EL (cell line): ENCODE results near the gene FAM13A.
"Not testable (repeated sequence)": the region's sequence is repeated elsewhere in the genome, so short reads cannot be mapped to it uniquely, and the experiment has no call there.

ENCODE experiments used
- DNase-seq: peaks from one replicate; pipeline ENCODE4 v3.0.0-alpha.2; 2016

Gene FAM13A

GRCh38 chr4:88955580-88956380, 101.2 kb downstream of the FAM13A start:
- no peak for DNase-seq

- DNase-seq, result no peak
These were observed 103.6 kb downstream of the FAM13A start for GRCh38 chr4:88953400-88953799.

- DNase-seq, result no peak
These were observed 104.9 kb downstream of the FAM13A start for GRCh38 chr4:88952081-88952480.

DNA sequence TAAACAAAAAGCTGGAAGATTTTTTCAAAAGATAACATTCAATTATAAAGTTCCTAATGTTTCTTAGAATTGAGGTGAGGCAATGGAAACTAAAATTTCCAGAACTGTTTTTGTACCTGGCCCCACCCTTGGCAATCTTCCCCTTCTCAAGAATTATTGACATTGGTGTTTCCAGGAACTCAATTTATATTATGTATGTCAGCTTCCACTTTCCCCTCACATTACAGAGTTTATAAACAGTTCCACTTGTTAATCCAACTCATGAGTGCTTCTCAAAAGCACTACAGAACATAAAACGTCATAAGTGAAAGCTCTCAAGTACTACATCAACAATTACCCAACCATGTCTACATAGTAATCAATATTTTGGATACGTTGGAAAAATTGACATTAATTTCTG, 107.4 kb downstream of the FAM13A start:
- no peak for DNase-seq

- DNase-seq, result no peak
These were observed 116.5 kb downstream of the FAM13A start for GRCh38 chr4:88940506-88940905.

- peak; percentile 31 for DNase-seq
These were observed 117.3 kb downstream of the FAM13A start for GRCh38 chr4:88939697-88940096.

DNA sequence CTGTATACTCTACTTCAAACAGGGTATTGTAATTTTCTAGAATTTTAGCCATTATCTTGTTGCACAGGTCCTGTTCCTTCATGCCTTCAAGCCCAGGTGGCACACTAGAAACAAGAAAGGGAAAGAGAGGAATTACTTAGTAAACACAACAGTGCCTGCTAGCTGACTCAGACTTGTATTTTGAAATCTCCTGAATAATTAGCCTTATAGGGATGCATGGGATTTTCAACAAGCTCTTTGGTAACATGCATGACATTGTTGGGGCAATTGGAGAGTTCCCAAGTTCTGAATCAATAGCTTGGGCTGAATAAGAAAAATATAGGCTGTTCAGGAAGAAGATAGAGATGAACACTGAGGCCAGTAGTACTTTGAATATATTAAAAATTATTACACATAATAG, 118.8 kb downstream of the FAM13A start:
- DNase-seq, result peak; percentile 87

DNA sequence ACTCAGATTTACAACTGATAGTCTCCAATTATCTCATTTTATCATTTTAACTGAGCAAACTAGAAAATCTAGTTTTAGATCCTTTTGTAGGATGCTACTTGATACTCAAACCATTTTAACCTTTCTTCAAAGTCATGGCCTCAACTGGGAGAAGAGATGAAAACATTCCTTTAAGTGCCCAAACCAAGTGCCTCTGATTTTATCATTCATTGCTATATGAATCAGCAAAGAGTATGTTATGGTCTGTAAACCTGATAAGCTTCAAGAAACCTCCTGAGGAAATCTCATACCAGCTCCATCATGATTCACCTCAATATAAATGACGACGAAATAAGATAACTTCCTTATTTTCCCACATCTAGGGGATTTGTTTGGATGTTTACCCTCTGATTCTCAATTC, 119.9 kb downstream of the FAM13A start:
- peak; percentile 46 for DNase-seq

DNA sequence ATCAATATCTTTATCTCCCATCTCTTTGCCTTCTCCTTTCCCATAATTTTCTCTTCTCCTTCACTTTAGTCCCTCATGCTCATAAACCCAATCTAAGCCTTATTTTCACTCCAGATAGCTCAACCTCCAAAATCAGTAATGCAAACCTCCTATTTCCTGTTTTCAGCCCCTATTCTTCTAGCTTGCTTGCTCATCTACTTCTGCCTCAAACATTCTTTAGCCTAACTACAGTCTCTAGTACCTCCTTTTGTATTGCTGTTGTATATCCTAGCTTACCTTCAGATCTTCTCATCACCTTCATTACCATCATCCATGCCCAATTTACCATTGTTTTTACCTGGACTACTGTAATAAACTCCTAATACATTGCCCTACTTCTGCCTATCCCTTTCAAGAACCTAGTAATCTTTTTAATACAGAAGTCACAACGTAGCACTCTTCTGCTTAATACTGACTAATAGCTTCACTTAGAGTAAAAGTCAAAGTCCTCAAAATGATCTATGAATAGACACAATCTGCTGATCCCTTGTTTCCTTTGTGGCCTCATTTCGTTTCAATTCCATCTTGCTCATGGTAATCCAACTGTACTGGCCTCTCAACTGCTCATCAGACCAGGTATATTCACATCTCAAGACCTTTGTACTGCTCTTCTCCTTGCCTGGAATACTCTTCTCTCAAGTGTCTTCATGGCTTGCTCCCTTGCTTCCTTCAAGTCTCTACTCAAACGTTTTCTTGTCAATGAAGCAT, 123.4 kb downstream of the FAM13A start:
- no peak for DNase-seq

DNA sequence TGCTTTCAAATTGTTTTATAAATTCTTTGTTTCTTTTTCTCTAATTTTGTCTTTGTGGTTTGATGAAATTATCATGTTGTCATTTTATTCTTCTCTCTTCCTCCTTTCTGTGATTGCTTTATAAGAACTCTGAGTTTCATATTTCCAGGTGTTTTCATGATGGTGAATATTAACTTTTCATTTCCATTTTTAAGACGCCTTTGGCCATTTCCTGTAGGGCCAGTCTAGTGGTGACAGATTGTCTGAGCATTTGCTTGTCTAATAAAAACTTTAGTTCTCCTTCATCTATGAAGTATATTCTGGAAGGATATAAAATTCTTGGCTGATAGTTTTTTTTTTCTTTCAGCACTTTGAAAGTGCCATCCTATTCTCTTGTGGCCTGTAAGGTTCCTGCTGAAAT, 128.1 kb downstream of the FAM13A start:
- DNase-seq, result no peak

DNA sequence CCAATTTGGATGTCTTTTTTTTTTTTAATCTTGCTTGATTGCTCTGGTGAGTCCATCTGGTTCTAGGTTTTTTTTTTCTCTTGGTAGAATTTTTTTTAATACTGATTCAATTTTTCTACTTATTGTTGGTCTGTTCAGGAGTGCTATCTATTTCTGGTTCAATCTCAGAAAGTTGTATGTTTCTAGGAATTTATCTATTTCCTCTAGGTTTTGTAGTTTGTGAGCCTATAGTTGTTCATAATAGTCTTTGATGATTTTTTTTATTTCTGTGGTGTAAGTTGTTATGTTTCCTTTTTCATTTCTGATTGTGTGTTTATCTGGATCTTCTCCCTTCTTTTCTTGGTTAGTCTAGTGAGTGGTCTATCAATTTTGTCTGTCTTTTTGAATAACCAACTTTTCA, 129.6 kb downstream of the FAM13A start:
- DNase-seq, result no peak

DNA sequence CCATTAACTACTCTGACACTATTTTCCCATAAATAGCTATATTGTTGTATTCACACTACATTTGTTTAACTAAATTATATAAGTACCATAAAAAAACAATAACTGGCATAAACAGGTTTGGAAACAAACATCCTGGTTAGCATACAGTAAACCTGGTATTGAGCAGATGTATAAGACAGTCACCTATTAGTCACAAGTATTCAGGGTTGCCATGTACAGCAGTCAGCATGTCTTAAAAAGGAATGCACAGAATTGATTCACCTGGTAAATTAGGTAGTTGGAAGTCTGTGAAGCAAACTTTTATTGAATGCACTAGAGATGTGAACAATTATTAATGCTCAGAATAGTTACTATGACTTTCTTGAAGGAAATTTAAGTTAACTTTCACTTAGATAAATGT, 137.9 kb downstream of the FAM13A start:
- DNase-seq, result no peak

- not testable (repeated sequence) for DNase-seq
These were observed 143.8 kb downstream of the FAM13A start for GRCh38 chr4:88913181-88913580.

DNA sequence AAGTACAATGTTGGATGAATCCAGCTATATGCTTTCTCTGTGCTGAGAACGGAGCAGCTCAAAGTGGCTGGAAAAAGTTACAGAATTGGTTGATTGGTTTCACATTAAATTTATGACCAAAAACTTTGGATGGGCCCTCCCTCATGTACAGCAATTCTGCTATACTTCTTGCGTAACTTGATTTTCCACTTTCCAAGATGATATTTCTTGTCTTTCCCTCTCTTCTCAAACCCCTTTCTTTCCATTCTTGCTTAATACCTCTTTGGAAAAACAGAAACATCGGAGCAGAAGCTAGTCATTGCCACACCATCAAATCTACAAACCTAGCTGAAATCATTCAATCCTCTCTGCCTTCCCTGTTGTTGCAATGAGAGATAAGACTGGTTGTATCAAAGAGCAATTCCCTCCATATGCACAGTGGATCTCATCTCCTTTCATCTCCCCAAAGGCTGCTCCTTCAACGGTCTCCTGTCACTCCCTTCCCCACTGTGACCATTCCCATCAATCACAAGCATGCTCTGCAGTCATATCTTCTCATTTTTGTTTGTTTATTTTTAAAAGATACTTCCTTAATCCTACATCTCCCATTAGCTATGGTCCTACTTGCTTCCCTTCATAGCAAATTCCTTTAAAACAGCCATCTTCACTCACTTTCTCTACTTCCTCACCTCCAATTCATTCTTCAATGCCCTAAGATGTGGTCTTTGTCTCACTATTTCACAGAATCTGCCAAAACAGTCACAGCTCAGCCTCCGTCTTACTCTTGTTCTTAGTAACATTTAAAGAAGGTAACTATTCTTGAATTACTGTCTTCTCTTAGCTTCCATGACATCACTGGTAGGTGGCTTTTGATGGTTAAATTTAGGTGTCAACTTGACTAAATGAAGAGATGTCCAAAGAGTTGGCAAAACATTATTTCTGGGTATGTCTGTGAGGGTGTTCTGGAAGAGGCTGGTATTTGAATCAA, 145.5 kb downstream of the FAM13A start:
- DNase-seq, result no peak

DNA sequence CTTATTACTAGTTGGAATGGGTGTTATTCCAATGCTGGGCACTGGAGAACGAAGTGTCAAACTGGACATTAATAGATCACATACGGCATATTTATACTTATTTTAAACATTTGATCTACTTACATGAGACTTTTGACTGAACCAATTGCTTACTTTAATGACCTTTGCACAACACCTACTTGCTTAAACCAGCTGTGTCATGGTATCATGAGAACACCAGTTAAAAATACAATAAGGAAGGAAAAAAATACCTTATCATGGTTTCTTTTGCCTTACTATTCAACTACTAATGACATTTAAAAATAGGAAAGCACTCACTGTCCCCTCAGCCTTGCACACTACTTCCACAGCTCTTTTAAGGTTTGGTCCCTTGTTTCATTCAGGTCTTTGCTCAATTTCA, 146.9 kb downstream of the FAM13A start:
- no peak for DNase-seq

DNA sequence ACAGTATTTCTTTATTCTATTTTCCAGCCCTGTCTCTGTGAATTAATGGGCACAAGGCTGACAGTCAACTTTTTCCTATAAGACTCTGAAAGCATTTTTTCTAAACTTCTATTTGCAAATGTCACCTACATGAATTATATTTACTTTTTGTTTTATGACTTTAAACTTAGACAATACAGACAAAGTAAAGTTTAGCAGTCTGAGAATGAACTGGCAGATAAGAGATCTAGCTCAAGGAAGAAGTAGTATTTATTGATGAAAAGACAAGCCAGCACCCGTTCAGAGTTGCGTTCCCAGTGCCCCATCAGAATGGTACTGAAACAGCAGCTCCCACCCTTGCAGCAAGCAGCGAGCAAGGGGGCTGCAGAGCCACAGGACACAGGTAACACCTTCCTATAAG, 148.5 kb downstream of the FAM13A start:
- DNase-seq, result no peak

DNA sequence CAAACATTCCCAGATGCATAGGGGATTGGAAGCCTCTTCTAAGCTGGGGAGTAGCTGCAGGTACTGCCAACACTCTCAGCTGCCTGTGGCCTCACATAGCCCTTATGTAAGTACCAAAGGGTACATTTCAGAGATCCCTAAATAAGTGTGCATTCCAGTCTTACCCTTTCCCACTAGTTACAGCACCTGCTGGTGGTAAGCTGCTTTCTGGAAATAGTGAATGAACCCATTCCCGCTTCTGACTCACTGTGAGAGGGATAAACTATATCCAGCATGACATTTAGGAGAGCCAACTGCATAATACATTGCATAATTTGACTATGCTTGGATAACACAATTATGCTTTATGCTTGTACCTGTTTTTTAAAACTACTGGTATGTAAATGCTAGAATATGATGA, 149.0 kb downstream of the FAM13A start:
- no peak for DNase-seq

DNA sequence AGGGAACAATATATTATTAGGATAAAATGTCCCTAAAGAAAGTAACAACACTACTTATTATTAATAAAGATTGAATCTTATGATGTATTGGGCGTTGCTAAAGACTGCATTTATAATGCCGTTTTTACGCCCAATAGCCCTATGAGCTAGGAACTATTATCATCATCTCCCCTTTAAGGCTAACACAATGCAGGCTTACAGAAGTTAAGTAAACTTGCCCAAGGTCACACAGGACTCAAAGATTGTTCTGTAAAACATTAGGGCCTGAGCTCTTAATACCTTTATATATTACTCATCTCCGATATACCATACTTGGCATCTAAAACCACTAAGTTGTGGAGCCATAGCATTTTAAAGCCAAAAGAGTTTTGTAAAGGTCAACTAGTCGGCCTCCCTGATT, 149.5 kb downstream of the FAM13A start:
- DNase-seq, result no peak

GRCh38 chr4:88904240-88904639, 152.7 kb downstream of the FAM13A start:
- not testable (repeated sequence) for DNase-seq

GRCh38 chr4:88900432-88900831, 156.6 kb downstream of the FAM13A start:
- peak; percentile 72 for DNase-seq

GRCh38 chr4:88897752-88898151, 159.2 kb downstream of the FAM13A start:
- no peak for DNase-seq

- DNase-seq, result peak; percentile 15
These were observed 159.8 kb downstream of the FAM13A start for GRCh38 chr4:88897180-88897579.

DNA sequence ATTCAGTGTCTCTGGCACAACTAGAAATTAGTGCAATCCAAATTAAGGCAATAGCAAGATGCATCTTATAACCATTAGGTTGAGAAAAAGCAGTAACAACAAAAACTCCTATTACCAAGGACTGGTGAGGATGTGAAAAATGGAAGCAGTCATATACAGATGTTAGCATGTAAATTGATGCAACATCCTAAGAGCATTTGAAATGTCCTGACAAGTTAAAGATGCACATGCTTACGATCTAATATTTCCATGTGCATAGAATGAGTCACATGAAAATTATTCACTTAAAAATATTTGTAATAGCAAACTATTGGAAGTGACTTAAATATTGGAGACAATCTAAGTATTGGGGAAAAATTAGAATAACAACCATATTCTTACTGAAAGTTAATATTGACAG, 163.0 kb downstream of the FAM13A start:
- DNase-seq, result peak; percentile 6
